Heart left ventricle (tissue), 16 donors: ENCODE data around the gene GLRX3. TPM values are rescaled to one million over a fixed set of nuclear protein-coding genes. Genes with fewer than 3 reads are reported as not detected.

Experiments used
- ATAC-seq, 4 donors: fragments of 200-7000 bp; cut with Tn5 transposase; one replicate each; pipeline ENCODE4 v1.9.1; 2020 to 2022; ENCODE audit warnings: moderate library complexity in 4 of 4, mild to moderate bottlenecking in 3 of 4, moderate number of reproducible peaks in 1 of 4
- DNase-seq, 5 donors: peaks; one replicate each; pipeline ENCODE4 v3.0.0-alpha.2; 2020
- H3K27ac ChIP-seq, 12 donors: fragments of 200-600 bp; sonication (generic) in 4 of 12; one replicate each; pipeline versions ENCODE4 v1.5.0 to v1.8.0; 2016 to 2022; ENCODE audit warnings: mild to moderate bottlenecking in 2 of 12
- H3K27me3 ChIP-seq, 9 donors: fragments of 200-600 bp; sonication (generic) in 2 of 9; one replicate each; pipeline versions ENCODE4 v1.5.1 to v1.8.0; 2016 to 2022; ENCODE audit warnings: mild to moderate bottlenecking in 3 of 9
- H3K36me3 ChIP-seq, 9 donors: fragments of 200-600 bp; sonication (generic) in 2 of 9; one replicate each; pipeline versions ENCODE4 v1.5.0 to v1.8.0; 2018 to 2022; ENCODE audit warnings: mild to moderate bottlenecking in 2 of 9
- H3K4me1 ChIP-seq, 12 donors: fragments of 200-600 bp; sonication (generic) in 4 of 12; one replicate each; pipeline versions ENCODE4 v1.5.0 to v1.8.0; 2016 to 2022; ENCODE audit warnings: mild to moderate bottlenecking in 3 of 12
- H3K4me3 ChIP-seq, 12 donors: fragments of 200-600 bp; sonication (generic) in 4 of 12; one replicate each; pipeline versions ENCODE4 v1.5.0 to v1.8.0; 2017 to 2022; ENCODE audit warnings: mild to moderate bottlenecking in 9 of 12, moderate library complexity in 4 of 12
- H3K9me3 ChIP-seq, 12 donors: fragments of 200-600 bp; sonication (generic) in 4 of 12; one replicate each; pipeline versions ENCODE4 v1.5.0 to v1.8.0; 2016 to 2022; ENCODE audit warnings: mild to moderate bottlenecking in 1 of 12
- CTCF ChIP-seq, 12 donors: fragments of 200-600 bp; sonication (generic) in 4 of 12; IDR thresholded peaks; one replicate each; pipeline versions ENCODE4 v1.5.0 to v1.8.0; 2018 to 2022; ENCODE audit warnings: antibody characterized with exemption in 12 of 12, mild to moderate bottlenecking in 5 of 12
- POLR2A ChIP-seq, 2 donors: fragments of 450-650 bp; IDR thresholded peaks; one replicate each; pipeline ENCODE4 v1.6.1; 2017; ENCODE audit warnings: antibody characterized with exemption in 2 of 2, mild to moderate bottlenecking in 2 of 2, moderate library complexity in 2 of 2
- WGBS, 4 donors: extraction: QIAGEN DNeasy Blood & Tissue Kit in 2 of 4; methylation state at CpG; one replicate each; pipeline versions ENCODE4 v1.1.5 to v1.1.7; 2013 to 2018; 5-methylcytosine and 5-hydroxymethylcytosine counted together
- intact Hi-C, 10 donors: fragments of 100-400 bp; cut with DNase I; formaldehyde crosslinking; loops; one replicate each; pipeline versions ENCODE4 v1.11.1 to v1.14.2; 2022
- polyA plus RNA-seq, 2 donors: library from polyadenylated mRNA; stranded (reverse); fragments of 200-250 nt; gene quantifications; one replicate each; pipeline ENCODE4 v1.2.3, GENCODE V29; 2013
- total RNA-seq, 9 donors: library from RNA; depleted of rRNA in 2 of 9; stranded (reverse); fragments of >200 nt in 2 of 9; fragmentation: NEBNext Ultra II Directional in 3 of 9; extraction: Animal tissue kit (Norgen Biotek cat#: 25700) in 3 of 9; gene quantifications; one replicate each; pipeline versions ENCODE4 v1.1.0 to v1.2.4, GENCODE V29; 2016 to 2023
- donor health status: ischemic (EF 13 %, LVEDD 7.1; RV severe dilation, severe dysfunction).
- donor health status: healthy with polysubstance abuse.
- donor health status: DM: no; HTN: yes; CAD: no.
- donor health status: DM: no; HTN: no; CAD: no.
- donor health status: ischemic (EF 25% LVEDD 6.9; RV normal size, moderate dysfunction).
- donor health status: ischemic (EF 25% LVEDD 5.7; RV mildly dilated, moderate dysfunction).
- donor health status: healthy.
- donor health status: DM: yes; HTN: yes; CAD: no.
- donor health status: ischemic (EF 35%, LVEDD 5.7; RV mildly dilated, moderate dysfunction).
- donor health status: nonischemic (EF 11% LVEDD 7.7; RV severe dilation, severe dysfunction).
- donor health status: DM: yes; HTN: yes; CAD: no.
- donor health status: PGD.
- donor health status: ischemic (EF 29% LVEDD 5.4; RV normal size, mild dysfunction).
- donor health status: nonischemic (EF 23%, LVEDD 6.1; RV moderate dilation, normal function).

Gene GLRX3
- total and polyA plus RNA-seq, 11 donors: 54.0 to 180 (median 66.4) TPM

DNA sequence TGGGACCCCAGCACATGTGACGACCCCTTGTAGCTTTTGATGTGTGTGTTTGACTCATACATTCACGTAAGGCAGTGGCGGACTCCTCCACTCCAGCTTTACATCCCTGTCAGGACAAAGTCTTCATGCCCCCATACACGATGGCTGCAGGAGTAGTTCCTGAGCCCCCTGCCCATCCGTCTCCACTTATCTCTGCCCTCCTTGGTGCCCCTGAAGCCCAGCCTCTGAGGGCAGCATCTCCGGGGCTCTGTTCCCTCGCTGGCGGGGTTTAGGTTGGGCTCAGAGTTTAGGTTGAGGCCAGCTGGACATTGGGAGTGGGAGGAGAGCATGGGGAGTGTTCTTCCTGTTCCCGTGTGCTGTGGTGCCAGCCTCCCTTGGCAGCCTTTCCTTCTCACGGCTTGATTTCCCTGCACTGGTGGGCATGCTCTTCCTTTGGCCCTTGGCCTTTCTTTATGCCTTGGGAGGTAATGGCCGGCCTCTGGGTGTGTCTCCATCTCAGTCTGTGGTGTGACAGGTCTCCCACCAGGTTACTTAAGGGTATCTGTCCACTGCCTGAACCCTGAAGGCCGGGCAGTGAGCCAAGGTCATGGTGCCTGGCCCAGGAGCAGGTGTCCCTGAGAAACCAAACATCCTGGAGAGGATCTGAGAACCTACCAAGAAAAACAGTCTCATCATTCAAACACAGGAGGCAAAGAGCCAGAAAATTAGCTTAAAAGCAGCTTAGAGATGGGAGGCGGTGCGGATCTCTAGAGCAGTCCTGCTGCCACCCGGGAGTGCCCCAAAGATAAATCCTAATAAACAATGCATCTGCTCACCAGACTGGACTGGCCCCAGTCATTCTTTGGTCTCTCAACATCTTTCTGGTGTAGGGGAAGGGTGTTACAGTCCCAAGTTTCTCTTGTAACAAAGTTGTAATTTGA, 85.5 kb downstream of the GLRX3 start:
- Histone ChIP-seq H3K36me3 (no peaks in the 10 kb centered on the region), H3K27me3 (no peaks in the 10 kb centered on the region), H3K27ac (no peak overlapping the region), H3K4me1 (no peaks in the 10 kb centered on the region), H3K4me3 (no peak overlapping the region), H3K9me3 (no peaks in the 10 kb centered on the region)
- 73 to 80% (median 75%) methylated on average over 13 to 15 of the region's 15 CpGs for WGBS, 4 donors
- no peak for DNase-seq
- intact Hi-C loops: no loop called here
- TF ChIP-seq POLR2A (IDR thresholded peaks at IDR 0.05) (no peak), CTCF (IDR thresholded peaks at IDR 0.05) (no peak)
- no peak for ATAC-seq

DNA sequence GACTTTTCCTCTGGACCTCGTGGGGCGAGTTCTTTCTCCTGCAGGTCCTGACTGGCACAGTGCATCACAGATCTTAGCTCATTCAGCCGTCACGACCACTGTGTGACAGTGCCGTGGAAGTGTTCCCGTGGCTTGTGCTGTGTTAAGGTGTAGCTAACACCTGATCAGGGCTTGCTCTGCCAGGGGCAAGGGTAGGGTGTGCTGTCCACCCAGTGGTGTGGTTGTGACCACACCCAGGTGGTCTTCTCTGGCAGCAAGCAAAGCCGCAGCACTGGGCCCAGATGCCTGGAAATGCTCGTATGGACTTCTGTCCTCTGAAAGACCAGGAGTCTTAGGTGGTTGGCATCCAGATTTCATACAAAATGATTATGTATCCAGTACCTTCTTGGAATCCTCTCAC, 86.2 kb downstream of the GLRX3 start:
- 73 to 90% (median 88%) methylated on average over 8 of the region's 8 CpGs for WGBS, 4 donors
- Histone ChIP-seq H3K4me3 (no peak overlapping the region), H3K9me3 (peaks cover 0 to 5% (median 0%) of the 10 kb centered on the region in 12 donors), H3K27ac (no peak overlapping the region), H3K4me1 (no peaks in the 10 kb centered on the region), H3K36me3 (no peaks in the 10 kb centered on the region), H3K27me3 (no peaks in the 10 kb centered on the region)
- TF ChIP-seq POLR2A (IDR thresholded peaks at IDR 0.05): no peak
- TF ChIP-seq CTCF (IDR thresholded peaks at IDR 0.05): no peak
- ATAC-seq (no peak), DNase-seq (peak in 1 of 5 donors; percentile 14)
- intact Hi-C loops: no loop called here

- no peaks in the 10 kb centered on the region for H3K4me1 ChIP-seq
- TF ChIP-seq CTCF (IDR thresholded peaks at IDR 0.05) (no peak), POLR2A (IDR thresholded peaks at IDR 0.05) (no peak)
- no peak overlapping the region for H3K27ac ChIP-seq
- H3K4me3 ChIP-seq: no peak overlapping the region
- 59 to 78% (median 68%) methylated on average over 4 of the region's 4 CpGs for WGBS, 4 donors
- no peaks in the 10 kb centered on the region for H3K27me3 ChIP-seq
- ATAC-seq: no peak
- H3K9me3 ChIP-seq: peaks cover 0 to 18% (median 6%) of the 10 kb centered on the region in 12 donors
- peak in 1 of 5 donors; percentile 1 for DNase-seq
- H3K36me3 ChIP-seq: no peaks in the 10 kb centered on the region
- intact Hi-C loops: no loop called here
Measured at GRCh38 chr10:130224228-130224627, 88.0 kb downstream of the GLRX3 start.

DNA sequence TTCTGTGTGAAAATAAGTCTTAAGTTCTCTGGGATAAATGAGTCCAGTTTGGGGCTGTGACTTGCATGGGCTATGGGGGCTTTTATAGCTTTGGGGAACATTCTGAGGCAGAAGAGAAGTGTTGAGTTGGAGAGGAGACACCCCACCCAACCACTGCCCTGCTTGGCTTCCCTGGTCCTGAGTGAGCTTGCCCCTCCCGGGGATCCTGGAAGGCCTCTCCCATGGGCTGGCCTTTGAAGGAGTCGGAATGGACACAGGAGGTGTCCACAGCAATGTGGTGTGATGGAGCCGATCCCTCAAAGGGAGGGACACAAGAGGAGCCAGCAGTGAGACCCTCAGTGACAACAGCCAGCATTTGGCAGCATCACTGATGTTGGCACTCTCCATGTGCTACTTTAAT, 89.8 kb downstream of the GLRX3 start:
- no peaks in the 10 kb centered on the region for H3K36me3 ChIP-seq
- WGBS, 4 donors: 87 to 94% (median 90%) methylated on average over 3 of the region's 3 CpGs
- H3K4me3 ChIP-seq: no peak overlapping the region
- H3K9me3 ChIP-seq: peaks cover 0 to 18% (median 6%) of the 10 kb centered on the region in 12 donors
- TF ChIP-seq CTCF (IDR thresholded peaks at IDR 0.05) (no peak), POLR2A (IDR thresholded peaks at IDR 0.05) (no peak)
- DNase-seq (no peak), ATAC-seq (no peak)
- intact Hi-C loops: no loop called here
- no peaks in the 10 kb centered on the region for H3K27me3 ChIP-seq
- no peaks in the 10 kb centered on the region for H3K4me1 ChIP-seq
- H3K27ac ChIP-seq: no peak overlapping the region
